Endometrial microvascular endothelial cells (primary cell): ENCODE measurements around the gene AK3. TPM values are rescaled to one million over a fixed set of nuclear protein-coding genes. Genes with fewer than 3 reads are reported as not detected.
"Not testable (repeated sequence)": the region's sequence is repeated elsewhere in the genome, so short reads cannot be mapped to it uniquely, and the experiment has no call there.

Source experiments
- in situ Hi-C: cut with HindIII; loops from 2 replicates; pipeline ENCODE4 v1.10.0; 2017; ENCODE audit warnings: low sequenced_read_pairs, low pct_unique_long_range_greater_than_20kb; ENCODE audit errors: inconsistent ontology term
- total RNA-seq: library from RNA; depleted of rRNA; stranded (reverse); fragments of >200 nt; gene quantifications from one replicate; pipeline ENCODE4 v1.2.3, GENCODE V29; 2015; ENCODE audit errors: inconsistent ontology term

The AK3 gene
- total RNA-seq, 1 donor from 2014 or later, result 39.6 TPM

GRCh38 chr9:4678679-4679267 lies 62.2 kb downstream of the AK3 start:
- in situ Hi-C loops, result no loop called here

GRCh38 chr9:4677392-4677791 lies 63.6 kb downstream of the AK3 start:
- in situ Hi-C loops, result no loop called here

- in situ Hi-C loops, result no loop called here
Measured at GRCh38 chr9:4674783-4675182, 66.2 kb downstream of the AK3 start.

- in situ Hi-C loops, result no loop called here
Measured at GRCh38 chr9:4671737-4672136, 69.3 kb downstream of the AK3 start.

- in situ Hi-C loops, result no loop called here
Measured at GRCh38 chr9:4670591-4670990, 70.4 kb downstream of the AK3 start.

- in situ Hi-C loops, result no loop called here
Measured at GRCh38 chr9:4669890-4670289, 71.1 kb downstream of the AK3 start.

GRCh38 chr9:4668604-4669003 lies 72.4 kb downstream of the AK3 start:
- in situ Hi-C loops, result no loop called here

- in situ Hi-C loops, result no loop called here
Measured at GRCh38 chr9:4667681-4668080, 73.3 kb downstream of the AK3 start.

GRCh38 chr9:4666042-4666699 lies 74.8 kb downstream of the AK3 start, which contains the start of gene SPATA6L:
SPATA6L (minus strand) TSS chr9:4666480; CDS start chr9:4666250, 230 bp downstream.
- in situ Hi-C loops, result no loop called here

- in situ Hi-C loops, result no loop called here
Measured at GRCh38 chr9:4665357-4665756, 75.6 kb downstream of the AK3 start.

- in situ Hi-C loops, result no loop called here
Measured at GRCh38 chr9:4663956-4664355, 77.0 kb downstream of the AK3 start.

- in situ Hi-C loops, result no loop called here
Measured at GRCh38 chr9:4662989-4663792, 77.8 kb downstream of the AK3 start.

- in situ Hi-C loops, result no loop called here
Measured at GRCh38 chr9:4662108-4662988, 78.7 kb downstream of the AK3 start, which contains the start of gene PLPP6. PLPP6 (plus strand) TSS chr9:4662294; CDS start chr9:4662376, 82 bp downstream.

- in situ Hi-C loops, result no loop called here
Measured at GRCh38 chr9:4661611-4662010, 79.4 kb downstream of the AK3 start.

GRCh38 chr9:4661165-4661564 lies 79.8 kb downstream of the AK3 start:
- in situ Hi-C loops, result no loop called here

- in situ Hi-C loops, result not testable (repeated sequence)
Measured at GRCh38 chr9:4660665-4661064, 80.3 kb downstream of the AK3 start.
